ENCODE measurements around the gene DUSP28.
A peak's percentile ranks its signal among the peaks of the same experiment; 100 is the strongest.

DUSP28 gene

GRCh38 chr2:240584486-240585031 lies 24.4 kb downstream of the DUSP28 start:
- peak; percentile 47 for DNase-seq (ENCODE audit: low read depth)
- no peak overlapping the region for H3K4me3 ChIP-seq (replicated peaks; ENCODE audit: low read depth, low read length)
- TF ChIP-seq, protein P1, sequence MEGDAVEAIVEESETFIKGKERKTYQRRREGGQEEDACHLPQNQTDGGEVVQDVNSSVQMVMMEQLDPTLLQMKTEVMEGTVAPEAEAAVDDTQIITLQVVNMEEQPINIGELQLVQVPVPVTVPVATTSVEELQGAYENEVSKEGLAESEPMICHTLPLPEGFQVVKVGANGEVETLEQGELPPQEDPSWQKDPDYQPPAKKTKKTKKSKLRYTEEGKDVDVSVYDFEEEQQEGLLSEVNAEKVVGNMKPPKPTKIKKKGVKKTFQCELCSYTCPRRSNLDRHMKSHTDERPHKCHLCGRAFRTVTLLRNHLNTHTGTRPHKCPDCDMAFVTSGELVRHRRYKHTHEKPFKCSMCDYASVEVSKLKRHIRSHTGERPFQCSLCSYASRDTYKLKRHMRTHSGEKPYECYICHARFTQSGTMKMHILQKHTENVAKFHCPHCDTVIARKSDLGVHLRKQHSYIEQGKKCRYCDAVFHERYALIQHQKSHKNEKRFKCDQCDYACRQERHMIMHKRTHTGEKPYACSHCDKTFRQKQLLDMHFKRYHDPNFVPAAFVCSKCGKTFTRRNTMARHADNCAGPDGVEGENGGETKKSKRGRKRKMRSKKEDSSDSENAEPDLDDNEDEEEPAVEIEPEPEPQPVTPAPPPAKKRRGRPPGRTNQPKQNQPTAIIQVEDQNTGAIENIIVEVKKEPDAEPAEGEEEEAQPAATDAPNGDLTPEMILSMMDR (IDR thresholded peaks at IDR 0.05; ENCODE audit: low read length, missing control alignments): no peak

DNA sequence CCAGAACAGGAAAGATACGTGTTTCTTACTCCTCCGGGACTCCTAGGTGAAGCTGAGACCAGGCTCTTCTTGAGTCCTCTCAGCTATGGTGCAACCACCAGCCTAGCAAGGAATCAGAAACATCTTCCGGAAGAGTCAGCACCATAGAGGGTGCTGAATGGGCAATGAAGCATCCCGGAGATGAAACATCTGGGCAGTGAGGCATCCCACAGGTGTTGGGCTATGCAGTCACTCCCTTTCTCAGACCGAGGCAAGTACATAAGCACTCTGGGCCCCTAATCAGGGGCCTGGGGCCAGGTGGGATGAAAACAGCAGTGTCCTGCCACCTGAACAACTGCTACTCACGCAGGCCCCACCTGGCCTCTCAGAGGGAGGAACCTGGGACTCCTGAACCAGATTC lies 24.9 kb downstream of the DUSP28 start:
- peak overlapping the region; percentile 99 for H3K4me3 ChIP-seq (replicated peaks; ENCODE audit: low read depth, low read length)
- DNase-seq (ENCODE audit: low read depth): no peak
- TF ChIP-seq, protein P1 (IDR thresholded peaks at IDR 0.05; ENCODE audit: low read length, missing control alignments): no peak

GRCh38 chr2:240585681-240586197 lies 25.6 kb downstream of the DUSP28 start:
- TF ChIP-seq, protein P1 (IDR thresholded peaks at IDR 0.05; ENCODE audit: low read length, missing control alignments): no peak
- DNase-seq (ENCODE audit: low read depth): no peak
- peak overlapping the region; percentile 99 for H3K4me3 ChIP-seq (replicated peaks; ENCODE audit: low read depth, low read length)

DNA sequence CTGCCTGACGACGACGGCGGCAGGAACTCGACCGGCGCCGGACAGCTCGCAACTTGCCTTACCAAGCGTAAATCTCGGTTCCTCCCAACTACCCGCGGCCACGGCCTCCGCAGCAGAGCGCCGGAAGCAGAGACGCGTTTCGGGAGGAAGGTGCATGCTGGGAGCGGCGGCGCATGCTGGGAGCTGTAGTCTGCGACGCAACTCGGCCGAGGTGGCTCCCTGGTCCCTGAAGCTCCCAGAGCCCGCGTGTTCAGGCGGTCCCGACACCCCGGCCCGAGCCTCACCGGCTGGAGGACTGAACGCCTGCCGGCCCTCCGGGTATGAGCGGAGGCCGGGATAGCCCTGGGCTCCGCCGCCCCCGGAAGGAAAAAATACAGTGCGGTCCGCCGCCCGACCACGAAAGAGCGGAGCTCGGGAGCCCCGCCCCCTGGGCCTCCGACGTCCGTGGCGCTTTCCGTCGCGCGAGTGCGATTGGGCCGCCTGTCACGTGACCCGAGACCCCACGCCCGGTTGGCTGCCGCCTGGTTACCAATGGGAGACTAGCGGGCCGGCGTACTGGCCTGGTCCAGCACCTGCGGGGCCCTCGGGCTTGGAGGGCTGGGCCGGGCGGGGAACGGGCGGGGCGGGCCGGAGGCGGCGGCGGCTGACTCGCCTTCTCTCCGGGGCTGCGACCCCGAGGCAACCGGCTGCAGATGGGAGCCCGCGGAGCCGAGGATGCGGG lies 26.2 kb downstream of the DUSP28 start, which contains the start of gene CAPN10:
Gene CAPN10, plus strand, starts transcription at position 537 of the 721 bp plus-strand sequence. Its CDS starts 178 bp downstream, at position 715.
- peak; percentile 94 for DNase-seq (ENCODE audit: low read depth)
- peak within 1 kb of the TSS; percentile 99 for H3K4me3 ChIP-seq (replicated peaks; ENCODE audit: low read depth, low read length)
- TF ChIP-seq, protein P1 (IDR thresholded peaks at IDR 0.05; ENCODE audit: low read length, missing control alignments): no peak

DNA sequence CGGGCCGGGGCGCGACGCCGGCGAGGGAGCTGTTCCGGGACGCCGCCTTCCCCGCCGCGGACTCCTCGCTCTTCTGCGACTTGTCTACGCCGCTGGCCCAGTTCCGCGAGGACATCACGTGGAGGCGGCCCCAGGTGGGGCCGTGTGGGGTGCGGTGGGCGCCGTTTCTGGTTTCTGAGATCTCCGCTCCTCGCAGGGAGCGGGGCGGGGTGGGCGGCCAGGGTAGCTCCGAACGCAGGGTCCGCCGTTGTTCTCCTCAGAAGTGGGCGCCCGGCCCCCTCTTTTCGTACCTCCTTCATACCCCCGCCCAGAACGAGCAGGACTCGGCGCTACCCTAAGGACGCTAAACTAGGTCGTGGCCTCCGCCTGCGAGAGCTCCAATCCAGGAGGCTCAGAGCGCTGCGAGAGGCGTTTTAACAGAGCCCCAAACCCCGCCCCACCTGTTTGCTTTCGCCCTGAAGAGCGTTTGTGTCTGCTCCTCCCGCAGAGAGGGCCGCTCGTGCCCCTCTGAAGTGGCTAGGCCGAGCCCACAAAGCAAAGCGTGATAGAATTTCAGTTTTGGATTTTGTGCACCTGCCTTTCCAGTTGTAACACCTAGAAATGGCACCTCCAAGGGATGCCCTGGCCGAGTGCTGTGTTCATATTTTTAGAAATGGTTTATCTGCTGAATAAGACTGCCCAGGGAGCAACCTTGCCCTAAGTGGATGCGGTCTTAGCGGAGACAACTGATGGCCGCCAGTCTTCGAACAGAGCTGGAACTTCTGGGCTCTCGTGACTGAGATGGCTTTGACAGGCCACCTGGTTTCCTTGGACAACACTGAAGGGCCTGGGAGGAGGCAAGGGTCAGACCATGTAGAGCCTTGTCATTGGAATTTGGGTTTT lies 27.0 kb downstream of the DUSP28 start:
- no peak for DNase-seq (ENCODE audit: low read depth)
- TF ChIP-seq, protein P1 (IDR thresholded peaks at IDR 0.05; ENCODE audit: low read length, missing control alignments): no peak
- H3K4me3 ChIP-seq (replicated peaks; ENCODE audit: low read depth, low read length): peak overlapping the region; percentile 99

- peak overlapping the region; percentile 99 for H3K4me3 ChIP-seq (replicated peaks; ENCODE audit: low read depth, low read length)
- no peak for DNase-seq (ENCODE audit: low read depth)
- TF ChIP-seq, protein P1 (IDR thresholded peaks at IDR 0.05; ENCODE audit: low read length, missing control alignments): no peak
Measured at GRCh38 chr2:240588006-240588655, 28.0 kb downstream of the DUSP28 start.
